Ovary (tissue), 9 donors: ENCODE data around the gene VSTM2A. TPM values are rescaled to one million over a fixed set of nuclear protein-coding genes. Genes with fewer than 3 reads are reported as not detected.

Source experiments
- DNase-seq, 5 donors: peaks; one replicate each; pipeline ENCODE4 v3.0.0-alpha.2; 2019 to 2020
- H3K27ac ChIP-seq, 2 donors: fragments of 200-600 bp; one replicate each; pipeline versions ENCODE4 v1.5.1 to v1.8.0; 2019 to 2022
- H3K27me3 ChIP-seq: fragments of 200-600 bp; one replicate; pipeline ENCODE4 v1.8.0; 2022
- H3K36me3 ChIP-seq: fragments of 200-600 bp; sonication (generic); one replicate; pipeline ENCODE4 v1.5.1; 2019
- H3K4me1 ChIP-seq: one replicate; pipeline ENCODE4 v1.8.1; 2013; ENCODE audit warnings: mild to moderate bottlenecking, moderate library complexity; ENCODE audit not compliant: insufficient read depth
- H3K4me3 ChIP-seq: fragments of 200-600 bp; sonication (generic); one replicate; pipeline ENCODE4 v1.5.1; 2017
- H3K9me3 ChIP-seq, 2 donors: fragments of 200-600 bp in 1 of 2; sonication (generic) in 1 of 2; one replicate each; pipeline versions ENCODE4 v1.5.1 to v1.8.1; 2013 to 2019; ENCODE audit warnings: mild to moderate bottlenecking in 1 of 2, moderate library complexity in 1 of 2
- CTCF ChIP-seq, 3 donors: fragments of 450-650 bp in 2 of 3; fragments of 200-600 bp in 1 of 3; IDR thresholded peaks; one replicate each; pipeline versions ENCODE4 v1.5.1 to v1.8.0; 2016 to 2022; ENCODE audit warnings: antibody characterized with exemption in 3 of 3, mild to moderate bottlenecking in 1 of 3
- EP300 ChIP-seq: sonication (generic); formaldehyde crosslinking; IDR thresholded peaks from one replicate; pipeline ENCODE4 v1.6.1; 2017; ENCODE audit warnings: antibody characterized with exemption
- POLR2A ChIP-seq: fragments of 450-650 bp; IDR thresholded peaks from one replicate; pipeline ENCODE4 v1.6.1; 2017; ENCODE audit warnings: antibody characterized with exemption, mild to moderate bottlenecking, moderate library complexity
- WGBS, 3 donors: extraction: QIAGEN DNeasy Blood & Tissue Kit in 1 of 3; methylation state at CpG; one replicate each; pipeline versions ENCODE4 v1.1.5 to v1.1.7; 2013 to 2017; 5-methylcytosine and 5-hydroxymethylcytosine counted together
- intact Hi-C, 4 donors: fragments of 100-400 bp; cut with DNase I; formaldehyde crosslinking; loops; one replicate each; pipeline versions ENCODE4 v1.11.0 to v1.15.1; 2022 to 2023
- polyA plus RNA-seq, 2 donors: library from polyadenylated mRNA; stranded (reverse); fragments of 200-250 nt in 1 of 2; fragments of 350-450 nt in 1 of 2; fragmentation: Illumina TruSeq in 1 of 2; extraction: RNeasy Lipid Tissue Mini Kit (QIAGEN cat#74804) in 1 of 2; gene quantifications; one replicate each; pipeline ENCODE4 v1.2.3, GENCODE V29; 2013 to 2014
- total RNA-seq, 7 donors: library from RNA; depleted of rRNA in 2 of 7; stranded (reverse); fragments of >200 nt in 2 of 7; fragmentation: NEBNext Ultra II Directional in 3 of 7; extraction: Animal tissue kit (Norgen Biotek cat#: 25700) in 3 of 7; gene quantifications; one replicate each; pipeline versions ENCODE4 v1.1.0 to v1.2.4, GENCODE V29; 2016 to 2023
- donor health status: DM: no; HTN: no; CAD: no; lungs with moderate emphysema.
- donor health status: DM: no; HTN: no; CAD: no.
- donor health status: Bipolar disorder and iron deficiency.
- donor health status: DM: yes; HTN: yes; CAD: no.
- donor health status: DM: no; HTN: no; CAD: no.
- donor health status: DM: yes; HTN: yes; CAD: no.

Gene VSTM2A
- total and polyA plus RNA-seq, 9 donors, result 0.05 TPM; not detected in 7

- H3K27ac ChIP-seq, result no peak overlapping the region
- H3K27me3 ChIP-seq, result peaks cover 3% of the 10 kb centered on the region
- no peak for TF ChIP-seq CTCF (IDR thresholded peaks at IDR 0.05)
- TF ChIP-seq POLR2A, result no peak
- TF ChIP-seq EP300, result no peak
- intact Hi-C loops, result no loop called here
- no peaks in the 10 kb centered on the region for H3K4me1 ChIP-seq
- H3K4me3 ChIP-seq, result no peak overlapping the region
- no peaks in the 10 kb centered on the region for H3K36me3 ChIP-seq
- no peaks in the 10 kb centered on the region for H3K9me3 ChIP-seq
- DNase-seq, result no peak
- 63 to 74% (median 64%) methylated on average over 5 of the region's 5 CpGs for whole genome bisulfite sequencing, 3 donors
Observed at GRCh38 chr7:54563329-54563916, 21.2 kb downstream of the VSTM2A start.

- no peak for TF ChIP-seq CTCF (IDR thresholded peaks at IDR 0.05)
- no peak for TF ChIP-seq POLR2A
- no peak for TF ChIP-seq EP300
- DNase-seq, result no peak
- Histone ChIP-seq H3K4me3 (no peak overlapping the region), H3K4me1 (no peaks in the 10 kb centered on the region), H3K27ac (no peak overlapping the region), H3K9me3 (no peaks in the 10 kb centered on the region), H3K27me3 (no peaks in the 10 kb centered on the region), H3K36me3 (no peaks in the 10 kb centered on the region)
- intact Hi-C loops, result no loop called here
- 73 to 76% (median 73%) methylated on average over 7 of the region's 7 CpGs for WGBS, 3 donors
Observed at GRCh38 chr7:54565432-54565831, 23.3 kb downstream of the VSTM2A start.

GRCh38 chr7:54581511-54581910 lies 39.3 kb downstream of the VSTM2A start:
- no peak for DNase-seq
- H3K27ac ChIP-seq, result no peak overlapping the region
- H3K4me3 ChIP-seq, result no peak overlapping the region
- H3K4me1 ChIP-seq, result no peaks in the 10 kb centered on the region
- TF ChIP-seq POLR2A, result no peak
- TF ChIP-seq CTCF (IDR thresholded peaks at IDR 0.05), result no peak
- no peak for TF ChIP-seq EP300
- intact Hi-C loops, result no loop called here
- no peaks in the 10 kb centered on the region for H3K27me3 ChIP-seq
- no peaks in the 10 kb centered on the region for H3K9me3 ChIP-seq
- WGBS, 3 donors, result 72 to 80% (median 78%) methylated on average over 2 of the region's 2 CpGs
- no peaks in the 10 kb centered on the region for H3K36me3 ChIP-seq

- no peaks in the 10 kb centered on the region for H3K36me3 ChIP-seq
- no peak overlapping the region for H3K4me3 ChIP-seq
- H3K27ac ChIP-seq, result no peak overlapping the region
- intact Hi-C loops, result no loop called here
- DNase-seq, result no peak
- TF ChIP-seq CTCF (IDR thresholded peaks at IDR 0.05), result no peak
- no peak for TF ChIP-seq POLR2A
- no peak for TF ChIP-seq EP300
- 77 to 83% (median 80%) methylated on average over 15 of the region's 15 CpGs for WGBS, 3 donors
- H3K4me1 ChIP-seq, result no peaks in the 10 kb centered on the region
- H3K9me3 ChIP-seq, result no peaks in the 10 kb centered on the region
- H3K27me3 ChIP-seq, result no peaks in the 10 kb centered on the region
Observed at GRCh38 chr7:54591404-54592386, 49.5 kb downstream of the VSTM2A start.
